ENCODE results near the gene TMEM207. TPM values are rescaled to one million over a fixed set of nuclear protein-coding genes. Genes with fewer than 3 reads are reported as not detected.

Gene TMEM207
- total RNA-seq, 1 donor from 2014 or later = not detected

- TF ChIP-seq CTCF (IDR thresholded peaks at IDR 0.05; ENCODE audit: unreplicated experiment) = no peak
- H3K4me1 Mint-ChIP-seq = no peaks in the 10 kb centered on the region
- no peaks in the 10 kb centered on the region for H3K36me3 Mint-ChIP-seq
- no peak overlapping the region for H3K4me3 Mint-ChIP-seq
- H3K9me3 Mint-ChIP-seq = no peaks in the 10 kb centered on the region
- H3K27me3 Mint-ChIP-seq (ENCODE audit: low read depth) = no peaks in the 10 kb centered on the region
- no peak overlapping the region for H3K27ac Mint-ChIP-seq
- no peak for DNase-seq (ENCODE audit: low spot score in 2 of 2, unreplicated experiment in 2 of 2)
Measured at GRCh38 chr3:190385731-190386688, 63.7 kb downstream of the TMEM207 start.

GRCh38 chr3:190384309-190384756 is 65.4 kb downstream of the TMEM207 start:
- no peaks in the 10 kb centered on the region for H3K4me1 Mint-ChIP-seq

GRCh38 chr3:190382082-190382481 is 67.6 kb downstream of the TMEM207 start:
- H3K4me1 Mint-ChIP-seq = peaks cover 5% of the 10 kb centered on the region

More at GRCh38 chr3:190384309-190384756, 65.4 kb downstream of the TMEM207 start:
- peaks cover 2% of the 10 kb centered on the region for H3K27me3 Mint-ChIP-seq (ENCODE audit: low read depth)
- no peaks in the 10 kb centered on the region for H3K36me3 Mint-ChIP-seq
- H3K27ac Mint-ChIP-seq = no peak overlapping the region
- no peak for TF ChIP-seq CTCF (IDR thresholded peaks at IDR 0.05; ENCODE audit: unreplicated experiment)
- H3K4me3 Mint-ChIP-seq = no peak overlapping the region
- no peaks in the 10 kb centered on the region for H3K9me3 Mint-ChIP-seq
- no peak for DNase-seq (ENCODE audit: low spot score in 2 of 2, unreplicated experiment in 2 of 2)

GRCh38 chr3:190381441-190381840 is 68.3 kb downstream of the TMEM207 start:
- no peak for DNase-seq (ENCODE audit: low spot score in 2 of 2, unreplicated experiment in 2 of 2)
- H3K4me1 Mint-ChIP-seq = peaks cover 11% of the 10 kb centered on the region
- H3K27ac Mint-ChIP-seq = no peak overlapping the region
- no peaks in the 10 kb centered on the region for H3K9me3 Mint-ChIP-seq
- no peak for TF ChIP-seq CTCF (IDR thresholded peaks at IDR 0.05; ENCODE audit: unreplicated experiment)
- H3K36me3 Mint-ChIP-seq = no peaks in the 10 kb centered on the region
- H3K27me3 Mint-ChIP-seq (ENCODE audit: low read depth) = peaks cover 2% of the 10 kb centered on the region
- no peak overlapping the region for H3K4me3 Mint-ChIP-seq

More at GRCh38 chr3:190382082-190382481, 67.6 kb downstream of the TMEM207 start:
- no peak overlapping the region for H3K4me3 Mint-ChIP-seq
- no peak for DNase-seq (ENCODE audit: low spot score in 2 of 2, unreplicated experiment in 2 of 2)
- H3K9me3 Mint-ChIP-seq = no peaks in the 10 kb centered on the region
- H3K27ac Mint-ChIP-seq = no peak overlapping the region
- peaks cover 2% of the 10 kb centered on the region for H3K27me3 Mint-ChIP-seq (ENCODE audit: low read depth)
- TF ChIP-seq CTCF (IDR thresholded peaks at IDR 0.05; ENCODE audit: unreplicated experiment) = no peak
- H3K36me3 Mint-ChIP-seq = no peaks in the 10 kb centered on the region

- peaks cover 11% of the 10 kb centered on the region for H3K4me1 Mint-ChIP-seq
Measured at GRCh38 chr3:190380184-190380583, 69.5 kb downstream of the TMEM207 start.

More at GRCh38 chr3:190380184-190380583, 69.5 kb downstream of the TMEM207 start:
- no peaks in the 10 kb centered on the region for H3K36me3 Mint-ChIP-seq
- DNase-seq (ENCODE audit: low spot score in 2 of 2, unreplicated experiment in 2 of 2) = no peak
- no peak for TF ChIP-seq CTCF (IDR thresholded peaks at IDR 0.05; ENCODE audit: unreplicated experiment)
- no peaks in the 10 kb centered on the region for H3K9me3 Mint-ChIP-seq
- no peak overlapping the region for H3K4me3 Mint-ChIP-seq
- peaks cover 2% of the 10 kb centered on the region for H3K27me3 Mint-ChIP-seq (ENCODE audit: low read depth)
- no peak overlapping the region for H3K27ac Mint-ChIP-seq

Other genes starting within 250 kb of the TMEM207 start
- gene CLDN1, start 127.5 kb downstream of the TMEM207 start, total RNA-seq = 11.4 to 12.8 TPM (median 11.4 TPM) in 3 replicates
- gene CLDN16, start 61.7 kb downstream of the TMEM207 start, total RNA-seq = 0.07 to 0.20 TPM (median 0.11 TPM) in 3 replicates
- 13.9 to 15.5 TPM (median 15.0 TPM) in 3 replicates for gene IL1RAP, start 64.2 kb upstream of the TMEM207 start, total RNA-seq

All from mesothelial cell of epicardium (in vitro differentiated cells).